Caco-2 (cell line): Measurements from ENCODE around the gene NEDD9. TPM values are rescaled to one million over a fixed set of nuclear protein-coding genes. Genes with fewer than 3 reads are reported as not detected.

ENCODE experiments used
- BruUV-seq: library from RNA; stranded (reverse); fragments of 400-500 nt; replicated peaks from 2 replicates; lab custom pipeline; 2021; lab: Mats Ljungman, UMichigan
- CTCF ChIA-PET: fragments of 300-600 bp; sonication (Branson Sonifier 250); formaldehyde crosslinking; loops from one replicate; lab custom pipeline; 2022; ENCODE audit warnings: antibody characterized with exemption; lab: Charles Lee
- POLR2A ChIA-PET: fragments of 300-600 bp; sonication (Branson Sonifier 250); formaldehyde crosslinking; loops from one replicate; lab custom pipeline; 2022; ENCODE audit warnings: antibody characterized with exemption; lab: Charles Lee
- DNase-seq, 2 experiments: peaks; one replicate each; pipeline versions ENCODE4 v3.0.0 to v3.0.0-alpha.2; 2020 to 2022
- H3K27me3 ChIP-seq: replicated peaks from 2 replicates; pipeline ENCODE4 v1.6.0; 2011; ENCODE audit warnings: low read length; ENCODE audit not compliant: control insufficient read depth, insufficient read depth
- H3K36me3 ChIP-seq: 2 replicates; pipeline ENCODE4 v1.5.1; 2011; ENCODE audit warnings: low read length; ENCODE audit not compliant: control insufficient read depth, insufficient read depth
- H3K4me1 ChIP-seq: fragments of 250-450 bp; sonication (Bioruptor Pico); 2 replicates; pipeline ENCODE4 v1.5.1; 2020; ENCODE audit warnings: mild to moderate bottlenecking
- H3K4me3 ChIP-seq: 2 replicates; pipeline ENCODE4 v1.5.1; 2011; ENCODE audit warnings: low read depth, mild to moderate bottlenecking, control low read depth, low read length
- H3K9me3 ChIP-seq: fragments of 250-450 bp; sonication (Bioruptor Pico); 2 replicates; pipeline ENCODE4 v1.5.1; 2020; ENCODE audit warnings: mild to moderate bottlenecking, moderate library complexity
- H3K27ac Mint-ChIP-seq: one replicate; pipeline ENCODE4 v1.8.0; 2022; ENCODE audit warnings: mixed read lengths; ENCODE audit not compliant: unreplicated experiment
- H3K27me3 Mint-ChIP-seq: one replicate; pipeline ENCODE4 v1.8.0; 2022; ENCODE audit warnings: mixed read lengths; ENCODE audit not compliant: insufficient read depth, unreplicated experiment
- H3K36me3 Mint-ChIP-seq: one replicate; pipeline ENCODE4 v1.8.0; 2022; ENCODE audit warnings: mild to moderate bottlenecking, mixed read lengths; ENCODE audit not compliant: insufficient read depth, unreplicated experiment
- H3K4me1 Mint-ChIP-seq: one replicate; pipeline ENCODE4 v1.8.0; 2022; ENCODE audit warnings: low read depth, mixed read lengths; ENCODE audit not compliant: unreplicated experiment
- H3K4me3 Mint-ChIP-seq: one replicate; pipeline ENCODE4 v1.8.0; 2022; ENCODE audit warnings: mild to moderate bottlenecking, moderate library complexity, mixed read lengths; ENCODE audit not compliant: unreplicated experiment
- H3K9me3 Mint-ChIP-seq: one replicate; pipeline ENCODE4 v1.8.0; 2022; ENCODE audit warnings: mixed read lengths; ENCODE audit not compliant: unreplicated experiment
- intact Hi-C: fragments of 100-400 bp; cut with micrococcal nuclease; formaldehyde crosslinking; loops from one replicate; pipeline ENCODE4 v1.10.0; 2022; ENCODE audit not compliant: unreplicated experiment
- total RNA-seq: library from RNA; stranded (reverse); gene quantifications from 2 replicates; pipeline ENCODE4 v1.2.3, GENCODE V29; 2022
- TF ChIP-seq, protein P1 (sequence below), 2 experiments: fragments of 200-600 bp in 1 of 2; IDR thresholded peaks; 1 replicate in 1 of 2; 2 replicates in 1 of 2; pipeline versions ENCODE4 v1.5.1 to v1.8.0; 2011 to 2022; ENCODE audit warnings: antibody characterized with exemption in 1 of 2, control low read depth in 1 of 2, inconsistent platforms in 1 of 2, low read depth in 1 of 2, low read length in 1 of 2, mild to moderate bottlenecking in 1 of 2, moderate library complexity in 1 of 2; ENCODE audit not compliant: insufficient read depth in 1 of 2, severe bottlenecking in 1 of 2, unreplicated experiment in 1 of 2

NEDD9 gene
- total RNA-seq, 1 experiment from 2014 or later = 36.2 TPM

DNA sequence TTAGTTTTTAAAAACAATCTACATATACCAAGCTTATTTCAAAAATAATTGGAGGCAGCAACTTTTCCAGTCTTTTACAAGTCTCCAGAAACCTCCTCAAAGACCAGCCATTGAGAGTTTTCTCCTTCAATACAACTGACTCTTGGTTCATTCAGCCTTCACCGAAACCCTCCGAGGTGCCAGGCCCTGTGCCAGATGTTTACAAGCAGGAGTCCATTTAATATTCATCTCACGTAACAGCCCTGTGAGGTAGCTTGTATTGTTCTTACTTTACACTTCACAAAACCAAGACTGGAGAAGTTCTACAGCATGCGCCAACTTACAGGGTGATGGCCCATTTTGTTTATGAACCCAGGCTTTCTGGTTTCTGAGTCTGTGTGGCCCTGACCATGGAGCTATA, 5.5 kb upstream of the NEDD9 start:
- no TSS peak for BruUV-seq
- Mint-ChIP-seq H3K4me3 (no peak overlapping the region), H3K36me3 (peaks cover 4% of the 10 kb centered on the region), H3K27ac (no peak overlapping the region), H3K4me1 (peaks cover 47% of the 10 kb centered on the region), H3K9me3 (no peaks in the 10 kb centered on the region), H3K27me3 (no peaks in the 10 kb centered on the region)
- Histone ChIP-seq H3K4me1 (peaks cover 27% of the 10 kb centered on the region), H3K36me3 (no peaks in the 10 kb centered on the region), H3K27me3 (no peaks in the 10 kb centered on the region), H3K4me3 (no peak overlapping the region), H3K9me3 (no peaks in the 10 kb centered on the region)
- intact Hi-C loops = no loop called here
- TF ChIP-seq, protein P1, sequence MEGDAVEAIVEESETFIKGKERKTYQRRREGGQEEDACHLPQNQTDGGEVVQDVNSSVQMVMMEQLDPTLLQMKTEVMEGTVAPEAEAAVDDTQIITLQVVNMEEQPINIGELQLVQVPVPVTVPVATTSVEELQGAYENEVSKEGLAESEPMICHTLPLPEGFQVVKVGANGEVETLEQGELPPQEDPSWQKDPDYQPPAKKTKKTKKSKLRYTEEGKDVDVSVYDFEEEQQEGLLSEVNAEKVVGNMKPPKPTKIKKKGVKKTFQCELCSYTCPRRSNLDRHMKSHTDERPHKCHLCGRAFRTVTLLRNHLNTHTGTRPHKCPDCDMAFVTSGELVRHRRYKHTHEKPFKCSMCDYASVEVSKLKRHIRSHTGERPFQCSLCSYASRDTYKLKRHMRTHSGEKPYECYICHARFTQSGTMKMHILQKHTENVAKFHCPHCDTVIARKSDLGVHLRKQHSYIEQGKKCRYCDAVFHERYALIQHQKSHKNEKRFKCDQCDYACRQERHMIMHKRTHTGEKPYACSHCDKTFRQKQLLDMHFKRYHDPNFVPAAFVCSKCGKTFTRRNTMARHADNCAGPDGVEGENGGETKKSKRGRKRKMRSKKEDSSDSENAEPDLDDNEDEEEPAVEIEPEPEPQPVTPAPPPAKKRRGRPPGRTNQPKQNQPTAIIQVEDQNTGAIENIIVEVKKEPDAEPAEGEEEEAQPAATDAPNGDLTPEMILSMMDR (IDR thresholded peaks at IDR 0.05; ENCODE audit: insufficient read depth in 1 of 2, low read depth in 1 of 2, low read length in 1 of 2, severe bottlenecking in 1 of 2, unreplicated experiment in 1 of 2) = no peak
- CTCF ChIA-PET = no interaction called here
- POLR2A ChIA-PET = no interaction called here
- no peak for DNase-seq

DNA sequence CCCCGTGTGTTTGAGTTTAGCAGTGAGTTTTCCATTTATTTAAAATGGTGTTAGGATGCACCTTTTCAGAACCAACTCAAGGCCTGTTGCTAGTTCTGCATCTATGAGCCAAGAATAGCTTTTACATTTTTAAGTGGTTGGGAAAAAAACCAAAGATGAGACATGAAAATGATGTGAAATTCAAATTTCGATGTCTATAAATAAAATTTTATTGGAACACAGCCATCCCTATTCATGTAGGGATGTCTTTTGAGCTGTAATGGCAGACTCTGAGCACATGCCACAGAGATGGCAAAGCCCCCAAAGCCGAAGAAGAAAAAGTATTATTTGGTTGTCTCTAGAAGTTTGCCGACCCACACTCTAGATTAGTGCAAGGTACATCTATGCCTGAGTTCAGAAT, 5.0 kb upstream of the NEDD9 start:
- DNase-seq = no peak
- no TSS peak for BruUV-seq
- Mint-ChIP-seq H3K9me3 (no peaks in the 10 kb centered on the region), H3K36me3 (peaks cover 9% of the 10 kb centered on the region), H3K4me1 (peaks cover 43% of the 10 kb centered on the region), H3K4me3 (no peak overlapping the region), H3K27ac (no peak overlapping the region), H3K27me3 (no peaks in the 10 kb centered on the region)
- H3K27me3 ChIP-seq = no peaks in the 10 kb centered on the region
- intact Hi-C loops = no loop called here
- H3K9me3 ChIP-seq = no peaks in the 10 kb centered on the region
- no peaks in the 10 kb centered on the region for H3K36me3 ChIP-seq
- TF ChIP-seq, protein P1 (IDR thresholded peaks at IDR 0.05; ENCODE audit: insufficient read depth in 1 of 2, low read depth in 1 of 2, low read length in 1 of 2, severe bottlenecking in 1 of 2, unreplicated experiment in 1 of 2) = no peak
- H3K4me3 ChIP-seq = no peak overlapping the region
- ChIA-PET CTCF (no interaction called here), POLR2A (no interaction called here)
- H3K4me1 ChIP-seq = peaks cover 23% of the 10 kb centered on the region

- Histone ChIP-seq H3K27me3 (no peaks in the 10 kb centered on the region), H3K4me3 (no peak overlapping the region), H3K36me3 (no peaks in the 10 kb centered on the region), H3K4me1 (peaks cover 18% of the 10 kb centered on the region), H3K9me3 (no peaks in the 10 kb centered on the region)
- no TSS peak for BruUV-seq
- POLR2A ChIA-PET = no interaction called here
- no peak for DNase-seq
- peaks cover 40% of the 10 kb centered on the region for H3K4me1 Mint-ChIP-seq
- CTCF ChIA-PET = no interaction called here
- H3K9me3 Mint-ChIP-seq = no peaks in the 10 kb centered on the region
- peaks cover 14% of the 10 kb centered on the region for H3K36me3 Mint-ChIP-seq
- no peak overlapping the region for H3K4me3 Mint-ChIP-seq
- intact Hi-C loops = no loop called here
- TF ChIP-seq, protein P1 (IDR thresholded peaks at IDR 0.05; ENCODE audit: insufficient read depth in 1 of 2, low read depth in 1 of 2, low read length in 1 of 2, severe bottlenecking in 1 of 2, unreplicated experiment in 1 of 2) = no peak
- no peaks in the 10 kb centered on the region for H3K27me3 Mint-ChIP-seq
- no peak overlapping the region for H3K27ac Mint-ChIP-seq
These were observed 4.4 kb upstream of the NEDD9 start for GRCh38 chr6:11236915-11237314.
